ENCODE measurements around the gene PSMB11. TPM values are rescaled to one million over a fixed set of nuclear protein-coding genes. Genes with fewer than 3 reads are reported as not detected.

PSMB11 gene
- total RNA-seq, 1 experiment from 2014 or later: not detected

GRCh38 chr14:23006544-23007419, 35.2 kb upstream of the PSMB11 start:
- POLR2A ChIA-PET (ENCODE audit: unreplicated experiment): interaction anchor here (0.5 to 1.3 kb wide), 7 partner anchors 12 to 476 kb away, joined by 3 to 12 read pairs (median 5); partner anchors contain the start of genes ACIN1, AJUBA and C14orf119
- TF ChIP-seq EZH2phosphoT487 (IDR thresholded peaks at IDR 0.05; ENCODE audit: borderline replicate concordance, low read length): no peak
- peak; percentile 36; the same call in 1 of the 2 replicates for TF ChIP-seq CTCF (conservative IDR thresholded peaks at IDR 0.05; ENCODE audit: low read depth, low read length)
- H3F3A ChIP-seq (ENCODE audit: low read length, unreplicated experiment): peaks cover 7% of the 10 kb centered on the region
- peak; percentile 98 for DNase-seq
- peak; percentile 92 for ATAC-seq
- TSS peak; percentile 1 for BruUV-seq (replicated peaks)
- H3K4me1 ChIP-seq (ENCODE audit: insufficient read depth, low read length): peaks cover 40% of the 10 kb centered on the region
- H3K9me2 ChIP-seq (replicated peaks; ENCODE audit: low read length): no peaks in the 10 kb centered on the region
- no peaks in the 10 kb centered on the region for H3K36me3 ChIP-seq (ENCODE audit: low read depth, low read length)
- H3K4me2 ChIP-seq (ENCODE audit: low read length): peak overlapping the region; percentile 89
- H3K27ac ChIP-seq (ENCODE audit: low read length): peak overlapping the region; percentile 90
- CTCF ChIA-PET: interaction anchor here (0.6 to 1.7 kb wide), 5 partner anchors 12 to 62 kb away, joined by 3 to 16 read pairs (median 6); no protein-coding TSS in a partner anchor
- intact Hi-C loops (cut with micrococcal nuclease): no loop called here
- peak overlapping the region; percentile 89 for H2AFZ ChIP-seq (ENCODE audit: low read length)
- no peaks in the 10 kb centered on the region for H3K9me3 ChIP-seq (ENCODE audit: low read length)
- no peaks in the 10 kb centered on the region for H4K20me1 ChIP-seq (ENCODE audit: low read length)
- peaks cover 4% of the 10 kb centered on the region; the same call in 1 of the 2 replicates for H3K79me2 ChIP-seq (ENCODE audit: low read length)
- H3K9ac ChIP-seq (ENCODE audit: low read length): peak overlapping the region; percentile 86
- no peaks in the 10 kb centered on the region for H3K27me3 ChIP-seq (ENCODE audit: low read length)
- peak overlapping the region; percentile 73 for H3K4me3 ChIP-seq (ENCODE audit: low read length)

DNA sequence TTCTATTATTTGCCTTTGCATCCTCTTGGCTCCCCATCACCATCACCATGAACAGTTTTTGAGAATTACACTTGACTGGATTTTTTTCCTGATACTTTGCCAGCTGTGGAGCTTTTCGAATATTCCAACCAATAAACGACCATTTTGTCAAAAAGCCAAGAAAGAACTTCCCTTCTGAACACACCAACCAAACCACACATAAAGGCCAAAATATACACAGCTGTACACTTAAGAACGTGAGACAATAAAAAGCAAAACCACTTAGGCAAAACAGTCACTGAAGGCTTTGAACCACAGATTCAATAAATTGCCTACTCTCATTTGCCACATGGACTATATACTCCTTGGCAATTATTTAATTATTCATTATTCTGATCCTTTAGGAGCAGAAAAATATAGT, 33.2 kb upstream of the PSMB11 start:
- Histone ChIP-seq H3K27ac (ENCODE audit: low read length) (no peak overlapping the region), H4K20me1 (ENCODE audit: low read length) (no peaks in the 10 kb centered on the region), H3K36me3 (ENCODE audit: low read depth, low read length) (no peaks in the 10 kb centered on the region), H3K79me2 (ENCODE audit: low read length) (peaks cover 4% of the 10 kb centered on the region; the same call in 1 of the 2 replicates), H3F3A (ENCODE audit: low read length, unreplicated experiment) (peaks cover 7% of the 10 kb centered on the region), H3K4me2 (ENCODE audit: low read length) (peak overlapping the region; percentile 80), H3K9ac (ENCODE audit: low read length) (no peak overlapping the region), H3K4me3 (ENCODE audit: low read length) (peak overlapping the region; percentile 67; the same call in 1 of the 2 replicates), H2AFZ (ENCODE audit: low read length) (no peak overlapping the region), H3K9me3 (ENCODE audit: low read length) (no peaks in the 10 kb centered on the region), H3K27me3 (ENCODE audit: low read length) (no peaks in the 10 kb centered on the region), H3K9me2 (replicated peaks; ENCODE audit: low read length) (no peaks in the 10 kb centered on the region), H3K4me1 (ENCODE audit: insufficient read depth, low read length) (peaks cover 40% of the 10 kb centered on the region)
- no peak for ATAC-seq
- intact Hi-C loops (cut with micrococcal nuclease): loop anchor here (1.0 kb wide), 1 partner anchor 25 kb away; the partner anchor contains the start of gene PSMB5
- DNase-seq: peak; percentile 36
- no TSS peak for BruUV-seq (replicated peaks)
- ChIA-PET CTCF (interaction anchor here (0.7 kb wide), 1 partner anchor 101 kb away, joined by 3 read pairs; no protein-coding TSS in a partner anchor), POLR2A (ENCODE audit: unreplicated experiment) (interaction anchor here (0.6 kb wide), 1 partner anchor 179 kb away, joined by 10 read pairs; no protein-coding TSS in a partner anchor)
- TF ChIP-seq EZH2 (IDR thresholded peaks at IDR 0.05; ENCODE audit: low read length, unreplicated experiment) (no peak), EZH2phosphoT487 (IDR thresholded peaks at IDR 0.05; ENCODE audit: borderline replicate concordance, low read length) (no peak), CTCF (conservative IDR thresholded peaks at IDR 0.05; ENCODE audit: low read depth, low read length) (no peak)

Data from PC-3 (cell line).